Ovary (tissue), 9 donors: ENCODE measurements around the gene CACNA1C. TPM values are rescaled to one million over a fixed set of nuclear protein-coding genes. Genes with fewer than 3 reads are reported as not detected.

Source experiments
- DNase-seq, 5 donors: peaks; one replicate each; pipeline ENCODE4 v3.0.0-alpha.2; 2019 to 2020
- H3K27ac ChIP-seq, 2 donors: fragments of 200-600 bp; one replicate each; pipeline versions ENCODE4 v1.5.1 to v1.8.0; 2019 to 2022
- H3K27me3 ChIP-seq: fragments of 200-600 bp; one replicate; pipeline ENCODE4 v1.8.0; 2022
- H3K36me3 ChIP-seq: fragments of 200-600 bp; sonication (generic); one replicate; pipeline ENCODE4 v1.5.1; 2019
- H3K4me1 ChIP-seq: one replicate; pipeline ENCODE4 v1.8.1; 2013; ENCODE audit warnings: mild to moderate bottlenecking, moderate library complexity; ENCODE audit not compliant: insufficient read depth
- H3K4me3 ChIP-seq: fragments of 200-600 bp; sonication (generic); one replicate; pipeline ENCODE4 v1.5.1; 2017
- H3K9me3 ChIP-seq, 2 donors: fragments of 200-600 bp in 1 of 2; sonication (generic) in 1 of 2; one replicate each; pipeline versions ENCODE4 v1.5.1 to v1.8.1; 2013 to 2019; ENCODE audit warnings: mild to moderate bottlenecking in 1 of 2, moderate library complexity in 1 of 2
- CTCF ChIP-seq, 3 donors: fragments of 450-650 bp in 2 of 3; fragments of 200-600 bp in 1 of 3; IDR thresholded peaks; one replicate each; pipeline versions ENCODE4 v1.5.1 to v1.8.0; 2016 to 2022; ENCODE audit warnings: antibody characterized with exemption in 3 of 3, mild to moderate bottlenecking in 1 of 3
- EP300 ChIP-seq: sonication (generic); formaldehyde crosslinking; IDR thresholded peaks from one replicate; pipeline ENCODE4 v1.6.1; 2017; ENCODE audit warnings: antibody characterized with exemption
- POLR2A ChIP-seq: fragments of 450-650 bp; IDR thresholded peaks from one replicate; pipeline ENCODE4 v1.6.1; 2017; ENCODE audit warnings: antibody characterized with exemption, mild to moderate bottlenecking, moderate library complexity
- WGBS, 3 donors: extraction: QIAGEN DNeasy Blood & Tissue Kit in 1 of 3; methylation state at CpG; one replicate each; pipeline versions ENCODE4 v1.1.5 to v1.1.7; 2013 to 2017; 5-methylcytosine and 5-hydroxymethylcytosine counted together
- intact Hi-C, 4 donors: fragments of 100-400 bp; cut with DNase I; formaldehyde crosslinking; loops; one replicate each; pipeline versions ENCODE4 v1.11.0 to v1.15.1; 2022 to 2023
- polyA plus RNA-seq, 2 donors: library from polyadenylated mRNA; stranded (reverse); fragments of 200-250 nt in 1 of 2; fragments of 350-450 nt in 1 of 2; fragmentation: Illumina TruSeq in 1 of 2; extraction: RNeasy Lipid Tissue Mini Kit (QIAGEN cat#74804) in 1 of 2; gene quantifications; one replicate each; pipeline ENCODE4 v1.2.3, GENCODE V29; 2013 to 2014
- total RNA-seq, 7 donors: library from RNA; depleted of rRNA in 2 of 7; stranded (reverse); fragments of >200 nt in 2 of 7; fragmentation: NEBNext Ultra II Directional in 3 of 7; extraction: Animal tissue kit (Norgen Biotek cat#: 25700) in 3 of 7; gene quantifications; one replicate each; pipeline versions ENCODE4 v1.1.0 to v1.2.4, GENCODE V29; 2016 to 2023
- donor health status: DM: no; HTN: no; CAD: no; lungs with moderate emphysema.
- donor health status: DM: no; HTN: no; CAD: no.
- donor health status: Bipolar disorder and iron deficiency.
- donor health status: DM: yes; HTN: yes; CAD: no.
- donor health status: DM: no; HTN: no; CAD: no.
- donor health status: DM: yes; HTN: yes; CAD: no.

Gene CACNA1C
- total and polyA plus RNA-seq, 9 donors = 2.2 to 8.3 (median 3.7) TPM

DNA sequence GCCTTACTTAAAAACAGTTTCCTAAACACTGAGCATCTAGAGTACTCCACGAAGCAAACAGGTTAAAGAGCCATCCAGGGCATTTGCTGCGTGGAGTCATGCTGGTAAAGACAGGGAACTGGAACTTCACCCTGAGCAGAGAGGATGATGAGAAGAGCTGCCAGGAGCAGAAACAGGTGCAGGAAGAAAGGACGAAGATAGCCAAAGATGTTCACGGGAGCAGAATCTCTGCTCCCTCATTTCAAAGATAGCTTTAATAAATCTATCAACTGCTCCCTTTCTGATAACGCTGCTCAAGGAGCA, 461.2 kb downstream of the CACNA1C start:
- Histone ChIP-seq H3K4me1 (no peaks in the 10 kb centered on the region), H3K27me3 (no peaks in the 10 kb centered on the region), H3K9me3 (no peaks in the 10 kb centered on the region), H3K27ac (no peak overlapping the region), H3K4me3 (no peak overlapping the region), H3K36me3 (no peaks in the 10 kb centered on the region)
- WGBS, 3 donors = 48 to 60% (median 56%) methylated on average over 5 of the region's 5 CpGs
- intact Hi-C loops = no loop called here
- TF ChIP-seq EP300 (no peak), CTCF (IDR thresholded peaks at IDR 0.05) (no peak), POLR2A (no peak)
- no peak for DNase-seq

DNA sequence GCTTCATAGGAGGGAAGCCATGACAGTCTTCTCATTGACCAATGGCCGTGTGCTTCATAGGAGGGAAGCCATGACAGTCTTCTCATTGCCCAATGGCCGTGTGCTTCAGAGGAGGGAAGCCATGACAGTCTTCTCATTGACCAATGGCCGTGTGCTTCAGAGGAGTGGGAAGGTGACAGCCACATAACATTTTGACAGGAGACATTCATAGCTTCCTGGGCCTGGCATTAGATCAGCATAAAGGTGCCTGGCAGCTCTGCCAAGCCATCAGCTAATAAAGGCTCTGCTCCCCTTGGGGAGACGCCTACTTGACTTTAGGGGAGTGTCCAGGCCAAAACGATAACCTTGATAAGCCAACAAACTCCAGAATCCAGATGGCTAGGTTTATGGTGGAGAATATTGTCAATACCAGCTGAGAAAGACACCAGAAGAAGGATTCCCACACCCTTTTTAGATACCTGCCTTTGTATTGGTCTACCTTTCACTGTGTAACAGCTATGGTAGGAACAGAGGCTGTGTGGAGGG, 468.0 kb downstream of the CACNA1C start:
- no peak for TF ChIP-seq POLR2A

GRCh38 chr12:2523317-2523716, 470.5 kb downstream of the CACNA1C start:
- TF ChIP-seq EP300 (no peak), CTCF (IDR thresholded peaks at IDR 0.05) (no peak), POLR2A (no peak)
- Histone ChIP-seq H3K36me3 (no peaks in the 10 kb centered on the region), H3K27ac (no peak overlapping the region), H3K4me1 (no peaks in the 10 kb centered on the region), H3K9me3 (no peaks in the 10 kb centered on the region), H3K4me3 (no peak overlapping the region), H3K27me3 (no peaks in the 10 kb centered on the region)
- 81 to 87% (median 85%) methylated on average over 9 of the region's 9 CpGs for WGBS, 3 donors
- DNase-seq = no peak
- intact Hi-C loops = no loop called here

More for the DNA sequence above, 468.0 kb downstream of the CACNA1C start:
- WGBS, 3 donors = 86 to 94% (median 91%) methylated on average over 5 of the region's 5 CpGs
- Histone ChIP-seq H3K27ac (no peak overlapping the region), H3K36me3 (no peaks in the 10 kb centered on the region), H3K9me3 (no peaks in the 10 kb centered on the region), H3K27me3 (no peaks in the 10 kb centered on the region), H3K4me3 (no peak overlapping the region), H3K4me1 (no peaks in the 10 kb centered on the region)
- intact Hi-C loops = no loop called here
- DNase-seq = no peak

DNA sequence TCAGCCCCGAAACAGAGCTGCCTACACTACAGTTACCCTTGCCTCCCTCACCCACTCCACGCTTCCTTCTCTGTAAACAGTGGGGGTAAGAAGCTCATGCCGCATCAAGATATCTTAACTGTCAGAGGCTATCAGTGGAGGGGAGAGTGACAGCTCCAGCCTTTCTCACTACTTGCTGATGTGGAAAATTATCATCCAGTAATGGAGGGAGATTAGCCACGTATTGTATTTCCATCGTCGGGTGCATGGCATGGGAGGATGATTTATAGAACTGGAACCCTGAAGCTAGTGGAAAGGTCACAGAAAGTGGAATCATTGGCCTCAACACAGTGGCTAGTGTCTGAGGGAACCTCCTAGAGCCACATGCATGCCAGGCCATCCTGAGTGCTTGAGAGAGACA, 471.1 kb downstream of the CACNA1C start:
- H3K4me1 ChIP-seq = no peaks in the 10 kb centered on the region
- no peaks in the 10 kb centered on the region for H3K27me3 ChIP-seq
- WGBS, 3 donors = 74 to 82% (median 79%) methylated on average over 6 of the region's 6 CpGs
- H3K4me3 ChIP-seq = no peak overlapping the region
- no peaks in the 10 kb centered on the region for H3K9me3 ChIP-seq
- no peaks in the 10 kb centered on the region for H3K36me3 ChIP-seq
- no peak for DNase-seq
- TF ChIP-seq POLR2A (no peak), EP300 (no peak), CTCF (IDR thresholded peaks at IDR 0.05) (no peak)
- intact Hi-C loops = no loop called here
- H3K27ac ChIP-seq = no peak overlapping the region

DNA sequence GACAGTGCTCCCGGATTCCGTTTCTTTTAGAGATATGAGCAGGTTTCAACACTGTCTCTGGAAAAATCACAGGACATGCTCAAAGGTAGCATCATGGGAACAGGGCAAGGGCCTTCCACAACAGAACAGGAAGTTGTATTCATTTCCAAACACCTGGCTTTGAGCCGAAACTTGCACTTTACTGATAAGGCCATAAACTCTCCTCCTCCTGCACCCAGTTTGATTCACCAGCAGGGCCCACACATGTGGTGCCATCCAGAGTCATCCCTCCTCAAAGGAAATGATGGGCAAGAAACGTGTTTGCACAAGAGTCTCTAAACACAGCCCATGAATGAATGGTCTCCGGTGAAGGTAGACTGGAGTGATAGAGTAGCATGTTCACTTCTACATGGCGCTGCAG, 473.6 kb downstream of the CACNA1C start:
- 77 to 84% (median 84%) methylated on average over 6 of the region's 6 CpGs for WGBS, 3 donors
- H3K27me3 ChIP-seq = no peaks in the 10 kb centered on the region
- no peaks in the 10 kb centered on the region for H3K9me3 ChIP-seq
- H3K4me1 ChIP-seq = no peaks in the 10 kb centered on the region
- no peak for DNase-seq
- no peaks in the 10 kb centered on the region for H3K36me3 ChIP-seq
- intact Hi-C loops = no loop called here
- H3K4me3 ChIP-seq = no peak overlapping the region
- TF ChIP-seq EP300 (no peak), POLR2A (no peak), CTCF (IDR thresholded peaks at IDR 0.05) (no peak)
- H3K27ac ChIP-seq = no peak overlapping the region
